Urothelium cell line (cell line): Measurements from ENCODE around the gene RAB5IF.
"Not testable (repeated sequence)": the region's sequence is repeated elsewhere in the genome, so short reads cannot be mapped to it uniquely, and the experiment has no call there.

Source experiments
- DNase-seq: peaks from one replicate; pipeline ENCODE4 v3.0.0; 2011; ENCODE audit warnings: low spot score, mixed read lengths
- FAIRE-seq: peaks from 2 replicates; lab custom pipeline; 2011; peaks lifted over from hg19 to GRCh38; lab: Jason Lieb, UNC

The RAB5IF gene

DNA sequence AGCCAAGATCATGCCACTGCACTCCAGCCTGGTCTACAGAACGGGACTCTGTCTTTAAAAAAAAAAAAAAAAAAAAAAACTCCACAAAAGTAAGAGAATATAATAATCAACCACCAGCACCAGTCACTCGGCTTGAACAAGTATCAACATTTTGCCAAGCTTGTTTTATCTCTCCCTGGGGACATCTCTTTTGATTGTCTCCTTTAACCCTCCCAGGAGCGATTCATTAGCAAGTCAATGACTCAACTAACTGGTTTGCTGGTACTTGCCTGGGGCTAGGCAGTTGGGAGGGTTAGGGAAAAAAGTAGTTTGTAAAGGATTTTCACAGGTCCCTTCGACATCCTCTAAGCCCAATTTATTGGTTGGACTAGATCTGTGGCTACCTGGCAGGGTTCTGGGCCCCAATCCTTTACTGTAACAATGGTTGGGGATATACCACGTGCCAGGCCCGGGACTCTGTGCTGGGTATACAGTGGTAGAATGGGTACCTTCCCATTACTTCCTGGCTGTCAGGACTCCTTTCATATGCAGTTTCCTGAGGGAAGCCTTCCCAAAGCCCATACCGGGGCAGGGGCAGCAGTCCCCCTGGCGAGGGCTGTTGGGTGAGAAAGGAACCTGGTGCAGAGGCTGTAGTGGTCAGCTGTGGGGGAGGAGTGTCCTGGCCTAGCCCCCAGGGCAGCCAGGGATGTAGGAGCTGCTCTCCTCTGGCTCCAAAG is 20.0 kb upstream of the RAB5IF start:
- FAIRE-seq (no peak), DNase-seq (no peak)

GRCh38 chr20:36587388-36588070 is 18.1 kb upstream of the RAB5IF start:
- DNase-seq (no peak), FAIRE-seq (no peak)

DNA sequence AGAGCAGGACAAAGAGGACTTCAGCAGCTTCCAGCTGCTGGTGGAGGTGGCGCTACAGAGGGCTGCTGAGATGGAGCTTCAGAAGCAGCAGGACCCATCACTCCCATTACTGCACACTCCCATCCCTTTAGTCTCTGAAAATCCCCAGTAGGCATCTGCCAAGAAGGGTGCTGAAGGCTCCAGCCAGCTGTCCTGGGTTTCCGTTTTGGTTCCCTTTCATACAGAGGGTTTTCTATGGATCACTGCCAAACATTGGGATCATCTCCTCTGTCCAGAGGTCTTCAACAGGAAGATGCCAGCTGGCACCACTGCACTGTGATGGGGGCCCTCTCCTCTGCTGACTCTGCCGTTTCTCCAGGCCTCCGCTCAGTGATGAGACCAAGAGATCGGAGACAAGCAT is 14.3 kb upstream of the RAB5IF start:
- FAIRE-seq (no peak), DNase-seq (no peak)

- FAIRE-seq: no peak
- no peak for DNase-seq
Observed at GRCh38 chr20:36591854-36592641, 13.5 kb upstream of the RAB5IF start.

GRCh38 chr20:36593347-36593929 is 12.1 kb upstream of the RAB5IF start:
- no peak for FAIRE-seq
- DNase-seq: no peak

DNA sequence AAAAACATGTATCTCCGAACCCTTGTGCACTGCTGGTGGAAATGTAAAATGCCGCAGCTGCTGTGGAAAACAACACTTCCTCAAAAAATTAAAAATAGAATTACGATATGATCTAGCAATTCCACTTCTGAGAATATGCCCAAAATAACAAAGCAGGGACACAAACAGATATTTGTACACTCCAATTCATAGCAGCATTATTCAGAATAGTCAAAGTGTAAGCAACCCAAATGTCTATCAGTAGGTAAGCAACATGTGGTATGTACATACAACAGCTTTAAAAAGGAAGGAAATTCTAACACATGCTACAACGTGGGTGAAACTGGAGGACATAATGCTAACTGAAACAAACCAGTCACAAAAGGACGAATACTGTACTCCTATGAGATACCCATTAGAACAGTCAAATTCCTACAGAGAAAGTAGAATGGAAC is 5.7 kb upstream of the RAB5IF start:
- no peak for DNase-seq
- FAIRE-seq: no peak

GRCh38 chr20:36601540-36601939 is 4.0 kb upstream of the RAB5IF start:
- FAIRE-seq (no peak), DNase-seq (no peak)

DNA sequence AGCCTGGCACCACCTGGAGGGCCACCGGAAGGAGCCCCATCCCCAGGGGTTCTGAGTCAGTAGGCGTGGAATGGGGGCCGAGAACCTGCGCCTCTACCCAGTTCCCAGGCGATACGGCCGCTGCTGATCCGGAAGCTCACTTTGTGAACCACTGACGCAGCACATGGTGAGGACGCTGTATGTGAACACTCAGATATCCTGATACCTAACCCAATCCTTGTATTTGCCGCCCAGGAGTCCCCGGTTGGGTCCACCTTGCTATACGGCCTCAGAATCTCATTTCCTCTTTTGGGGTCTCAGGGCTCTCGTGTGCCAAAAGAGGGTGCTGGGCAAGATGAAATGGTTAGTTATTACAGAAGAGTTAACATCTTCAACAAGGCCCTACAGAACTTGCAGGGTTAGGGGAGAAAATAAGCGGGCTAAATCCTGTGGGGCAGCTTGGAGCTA is 604 bp upstream of the RAB5IF start:
- DNase-seq (no peak), FAIRE-seq (no peak)

DNA sequence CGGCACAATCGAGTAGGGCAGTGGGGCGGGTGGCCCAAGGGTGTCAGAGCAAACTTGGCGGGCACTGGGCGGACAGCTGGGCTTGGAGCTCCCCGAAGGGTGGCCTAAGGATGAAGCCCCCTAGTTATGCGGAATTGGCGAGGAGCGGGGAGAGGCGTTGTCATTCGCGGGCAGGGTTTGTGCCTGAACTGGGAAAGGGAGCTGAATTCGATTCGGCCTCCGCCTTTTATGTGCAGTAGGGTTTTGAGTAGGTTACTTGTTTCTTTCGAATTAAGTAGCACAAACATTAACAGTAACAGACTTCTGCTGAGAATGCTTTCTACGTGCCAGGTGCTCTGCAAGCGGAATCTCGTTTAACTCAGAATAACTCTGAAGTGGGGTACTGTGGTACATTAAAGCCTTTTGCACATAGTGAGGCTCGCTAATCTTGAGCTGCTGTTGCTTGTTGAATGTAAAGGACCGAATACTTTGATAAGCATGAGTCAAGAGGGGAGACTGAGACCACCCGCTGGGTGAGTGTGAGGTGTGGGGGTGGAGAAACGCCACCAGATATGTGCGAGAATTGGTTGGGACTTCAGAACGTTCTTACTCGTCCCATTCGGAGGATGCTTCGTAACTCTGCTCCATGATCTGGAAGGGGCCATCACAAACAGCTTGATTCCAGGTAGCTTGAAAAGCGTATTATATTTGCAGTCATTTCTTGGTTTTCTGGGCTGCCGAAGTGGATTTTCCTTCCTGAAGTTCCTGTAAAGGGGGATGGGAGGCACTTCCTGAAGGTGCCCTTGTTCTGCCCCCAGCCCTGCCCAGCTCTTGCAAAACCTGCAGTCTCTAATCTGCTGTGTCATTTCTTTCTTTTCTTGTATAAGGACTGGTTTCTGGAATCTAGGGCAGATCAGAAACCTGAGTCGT is 833 bp downstream of the RAB5IF start:
- no peak for FAIRE-seq
- no peak for DNase-seq

DNA sequence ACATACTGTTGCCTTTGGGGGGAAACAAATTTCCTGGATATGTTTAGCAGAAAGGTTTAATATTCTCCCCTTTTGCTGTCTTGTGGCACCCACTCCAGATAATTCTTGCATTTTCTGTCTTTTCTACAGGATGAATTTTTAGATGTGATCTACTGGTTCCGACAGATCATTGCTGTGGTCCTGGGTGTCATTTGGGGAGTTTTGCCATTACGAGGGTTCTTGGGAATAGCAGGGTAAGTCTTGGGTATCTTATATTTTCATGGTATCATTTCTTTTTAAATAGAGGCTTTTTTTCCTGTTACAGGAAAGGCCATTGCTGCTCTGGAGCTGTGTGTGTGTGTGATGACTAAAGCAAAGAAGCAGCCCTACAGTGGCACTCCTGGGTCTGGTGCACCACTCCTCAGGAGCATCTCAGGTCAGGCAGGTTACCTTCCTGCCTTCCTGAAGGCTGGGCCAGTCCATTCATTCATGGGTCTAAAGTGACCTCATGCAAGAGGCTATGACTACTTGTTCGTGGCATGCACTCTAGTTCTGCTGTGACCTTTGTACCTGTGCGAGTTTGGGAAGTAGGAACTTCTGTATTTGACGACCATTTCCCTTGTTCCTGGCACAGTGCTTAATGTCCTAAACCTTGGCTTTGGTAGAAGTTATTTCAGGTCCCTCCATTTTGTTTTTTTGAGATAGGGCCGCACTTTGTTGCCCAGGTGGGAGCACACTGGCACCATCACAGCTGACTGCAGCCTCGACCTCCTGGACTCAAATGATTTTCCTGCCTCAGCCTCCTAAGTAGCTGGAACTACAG is 2.2 kb downstream of the RAB5IF start:
- FAIRE-seq: peak; percentile 27
- no peak for DNase-seq

DNA sequence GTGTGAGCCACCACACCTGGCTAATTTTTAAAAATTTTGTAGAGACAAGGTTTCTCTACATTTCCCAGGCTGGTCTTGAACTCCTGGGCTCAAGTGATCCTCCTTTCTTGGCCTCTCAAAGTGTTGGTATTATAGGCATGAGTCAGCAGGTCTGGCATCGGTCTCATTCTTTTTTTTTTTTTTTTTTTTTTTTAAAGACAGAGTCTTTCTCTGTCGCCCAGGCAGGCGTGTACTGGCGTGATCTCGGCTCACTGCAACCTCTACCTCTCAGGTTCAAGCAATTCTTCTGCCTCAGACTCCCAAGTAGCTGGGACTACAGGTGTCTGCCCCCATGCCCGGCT is 2.8 kb downstream of the RAB5IF start:
- not testable (repeated sequence) for FAIRE-seq, DNase-seq

- FAIRE-seq (no peak), DNase-seq (no peak)
Observed at GRCh38 chr20:36611625-36612024, 6.0 kb downstream of the RAB5IF start.

GRCh38 chr20:36613974-36614373 is 8.4 kb downstream of the RAB5IF start:
- DNase-seq: no peak

GRCh38 chr20:36614781-36615557 is 9.4 kb downstream of the RAB5IF start:
- FAIRE-seq: no peak
- DNase-seq: no peak

More at GRCh38 chr20:36613974-36614373, 8.4 kb downstream of the RAB5IF start:
- FAIRE-seq: no peak

- DNase-seq (no peak), FAIRE-seq (no peak)
Observed at GRCh38 chr20:36620917-36621316, 15.3 kb downstream of the RAB5IF start.

GRCh38 chr20:36623444-36623843 is 17.9 kb downstream of the RAB5IF start:
- no peak for DNase-seq
- no peak for FAIRE-seq

DNA sequence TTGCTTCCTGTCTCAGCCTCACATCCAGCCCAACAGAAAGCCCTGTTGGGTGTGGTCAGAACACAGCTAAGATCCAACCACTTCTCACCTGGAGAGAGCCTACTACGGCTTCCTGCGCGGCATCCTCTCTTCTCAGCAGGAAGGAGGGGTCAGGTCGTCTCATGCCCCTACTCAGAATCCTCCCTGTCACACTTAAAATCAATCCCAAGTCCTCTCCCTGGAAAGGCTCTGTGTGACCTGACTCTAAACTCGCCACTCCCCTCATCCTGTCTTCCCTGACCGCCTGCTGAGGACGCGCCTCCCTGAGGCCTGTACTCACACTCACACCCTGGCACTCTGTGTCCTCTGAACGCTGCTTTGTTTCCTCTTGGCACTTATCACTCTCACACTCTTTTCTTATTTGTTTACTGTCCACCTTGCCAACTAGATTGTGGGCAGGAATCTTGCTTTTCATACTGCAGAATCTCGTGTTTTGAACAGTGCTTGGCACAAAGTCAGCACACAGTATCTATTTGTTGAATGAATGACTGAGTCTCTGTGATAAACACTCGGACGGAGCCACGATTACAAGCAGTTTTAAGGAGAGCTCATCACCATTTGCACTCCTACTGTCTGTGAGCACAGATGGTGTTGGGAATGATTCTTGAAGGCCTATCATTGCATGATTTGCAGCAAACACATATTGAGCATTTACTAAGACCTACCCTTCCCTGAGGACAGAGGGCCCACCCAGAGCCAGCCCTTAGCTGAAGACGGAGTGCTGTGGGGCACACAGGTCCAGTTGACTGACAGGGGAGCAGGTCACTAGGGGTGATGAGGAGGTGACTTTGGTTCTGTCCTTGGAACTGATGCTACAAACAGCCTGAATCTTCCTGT is 18.7 kb downstream of the RAB5IF start:
- DNase-seq (no peak), FAIRE-seq (peak; percentile 20)

DNA sequence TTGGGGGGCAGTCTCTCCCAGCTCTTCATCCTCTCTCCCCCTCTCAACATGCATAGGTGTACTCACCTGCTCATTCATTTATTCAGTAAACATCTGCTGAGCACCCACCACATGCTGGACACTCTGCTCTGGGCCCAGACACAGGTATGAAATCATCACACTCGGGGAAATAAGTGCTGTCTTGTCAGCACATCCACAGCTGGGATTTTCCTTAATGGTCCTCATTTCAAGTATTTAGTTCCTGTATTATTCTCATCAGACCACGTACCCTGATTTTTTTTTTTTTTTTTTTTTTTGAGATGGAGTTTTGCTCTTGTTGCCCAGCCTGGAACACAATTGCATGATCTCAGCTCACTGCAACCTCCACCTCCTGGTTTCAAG is 19.4 kb downstream of the RAB5IF start:
- DNase-seq (no peak), FAIRE-seq (no peak)
